ENCODE data around the gene MCEE.

MCEE gene

DNA sequence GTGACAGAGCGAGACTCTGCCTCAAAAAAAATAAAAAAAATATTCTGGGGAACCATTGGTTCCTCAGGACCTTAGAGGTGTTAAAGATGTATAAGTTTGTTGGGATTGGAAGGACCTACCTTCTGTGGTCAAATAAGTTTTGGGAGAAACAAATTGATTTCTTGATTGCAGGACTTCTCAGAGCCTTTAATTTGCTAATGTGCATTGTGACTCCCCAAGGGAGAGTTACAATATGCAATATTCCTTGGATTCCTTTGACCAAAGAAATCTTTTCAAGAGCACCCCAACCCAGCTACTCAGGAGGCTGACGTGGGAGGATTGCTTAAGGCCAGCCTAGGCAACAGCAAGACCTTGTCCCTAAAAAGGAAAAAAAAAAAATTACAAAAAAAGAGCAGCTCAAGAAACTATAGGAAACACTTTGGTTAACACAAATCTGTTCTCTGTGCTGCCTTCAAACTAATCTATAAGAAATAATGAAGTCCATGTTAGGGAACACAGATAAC lies 55.1 kb downstream of the MCEE start:
- DNase-seq = no peak

DNA sequence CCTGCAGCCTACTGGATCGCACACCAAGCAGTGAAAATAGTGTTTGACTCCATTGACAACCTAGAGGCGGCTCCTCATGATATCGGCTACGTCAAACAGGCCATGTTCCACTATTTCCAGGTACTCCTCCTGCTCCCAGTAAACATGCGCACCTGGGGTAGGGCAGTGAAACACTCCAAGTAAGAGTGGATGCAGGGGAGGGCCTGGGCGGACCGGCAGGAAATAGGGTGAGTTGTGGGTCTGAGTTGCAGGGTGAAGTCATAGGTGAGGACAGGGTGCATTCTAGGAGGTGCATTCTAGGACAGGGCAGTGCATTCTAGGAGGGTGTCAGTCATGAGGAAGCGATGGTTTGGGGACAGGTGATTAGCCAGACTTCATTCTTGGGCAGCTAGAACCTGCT lies 56.6 kb downstream of the MCEE start:
- no peak for DNase-seq

DNA sequence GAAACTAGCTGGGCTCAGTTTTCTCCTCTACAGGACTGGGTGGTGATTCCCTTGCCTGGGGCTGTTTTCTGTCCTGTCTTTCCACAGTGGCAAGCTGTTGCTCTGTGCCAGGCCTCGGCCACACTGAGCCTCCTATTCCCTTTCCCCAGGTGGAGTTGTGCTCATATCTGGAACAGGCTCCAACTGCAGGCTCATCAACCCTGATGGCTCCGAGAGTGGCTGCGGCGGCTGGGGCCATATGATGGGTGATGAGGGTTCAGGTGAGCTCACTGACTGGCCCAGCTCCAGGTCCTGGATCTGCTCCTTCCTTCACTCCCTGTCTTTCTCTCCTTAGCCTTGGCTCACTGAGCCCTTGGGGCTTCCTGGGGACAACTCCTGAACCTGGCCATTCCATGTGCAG lies 57.5 kb downstream of the MCEE start:
- DNase-seq = no peak

DNA sequence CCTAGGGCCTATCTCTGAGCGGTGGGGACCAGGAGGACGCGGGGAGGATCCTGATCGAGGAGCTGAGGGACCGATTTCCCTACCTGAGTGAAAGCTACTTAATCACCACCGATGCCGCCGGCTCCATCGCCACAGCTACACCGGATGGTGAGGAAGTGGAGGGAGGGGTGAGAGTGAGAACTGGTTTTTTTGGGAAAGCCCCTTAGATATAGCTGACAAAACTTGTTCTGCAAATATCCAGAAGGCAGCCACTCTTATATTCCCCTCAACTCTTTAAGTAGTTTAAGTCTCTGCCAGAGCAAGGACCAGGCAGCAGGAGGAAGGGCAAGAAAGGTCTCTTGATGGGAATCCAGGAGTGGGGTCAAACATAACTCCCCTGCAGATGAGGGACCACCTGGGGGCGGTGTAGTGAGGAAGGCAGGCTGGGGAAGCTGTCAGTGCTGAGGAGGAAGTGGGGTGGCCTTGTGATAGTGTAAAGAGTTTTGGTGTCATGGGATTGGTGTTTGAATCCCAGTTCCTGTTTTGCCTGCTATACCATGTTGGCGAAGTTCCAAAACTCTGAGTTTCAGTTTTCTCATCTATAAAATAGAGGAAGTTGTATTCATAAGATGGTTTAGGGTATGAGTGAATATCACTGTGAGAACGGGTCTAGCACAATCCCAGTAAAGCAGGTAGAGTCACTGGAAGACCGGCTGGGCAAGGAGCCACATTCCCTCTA lies 58.2 kb downstream of the MCEE start:
- peak; percentile 74 for DNase-seq

DNA sequence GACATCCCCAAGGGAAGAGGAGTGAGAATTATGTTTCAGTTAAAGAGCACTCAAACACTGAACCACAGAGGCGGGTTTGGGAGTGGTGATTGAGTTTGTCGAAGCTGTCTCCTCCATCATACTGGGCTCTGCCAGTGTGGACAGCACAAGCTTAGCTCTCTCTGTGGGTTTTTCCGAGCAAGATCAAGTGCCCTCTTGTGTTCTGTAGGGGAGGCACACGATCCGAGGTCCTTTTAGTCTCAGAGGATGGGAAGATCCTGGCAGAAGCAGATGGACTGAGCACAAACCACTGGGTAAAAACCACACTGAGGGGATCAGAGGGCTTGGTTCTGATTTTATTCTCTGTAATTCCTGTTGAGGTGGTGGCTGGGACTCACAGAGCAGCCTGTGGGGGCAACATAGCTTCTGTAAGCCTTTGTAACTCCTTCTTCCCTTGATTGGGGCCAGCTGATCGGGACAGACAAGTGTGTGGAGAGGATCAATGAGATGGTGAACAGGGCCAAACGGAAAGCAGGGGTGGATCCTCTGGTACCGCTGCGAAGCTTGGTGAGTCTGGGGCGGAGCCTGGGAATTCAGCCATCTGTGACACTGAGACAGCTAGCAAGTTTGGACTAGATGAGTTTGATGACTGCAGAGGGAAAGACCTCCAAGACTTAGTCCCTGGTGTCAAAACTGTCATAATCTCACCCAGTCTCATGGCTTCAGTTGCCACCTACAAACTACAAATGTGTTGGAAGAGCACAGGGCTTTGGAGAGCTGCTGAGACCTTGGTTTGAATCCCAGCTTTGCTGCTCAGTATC lies 59.5 kb downstream of the MCEE start:
- DNase-seq = peak; percentile 12

DNA sequence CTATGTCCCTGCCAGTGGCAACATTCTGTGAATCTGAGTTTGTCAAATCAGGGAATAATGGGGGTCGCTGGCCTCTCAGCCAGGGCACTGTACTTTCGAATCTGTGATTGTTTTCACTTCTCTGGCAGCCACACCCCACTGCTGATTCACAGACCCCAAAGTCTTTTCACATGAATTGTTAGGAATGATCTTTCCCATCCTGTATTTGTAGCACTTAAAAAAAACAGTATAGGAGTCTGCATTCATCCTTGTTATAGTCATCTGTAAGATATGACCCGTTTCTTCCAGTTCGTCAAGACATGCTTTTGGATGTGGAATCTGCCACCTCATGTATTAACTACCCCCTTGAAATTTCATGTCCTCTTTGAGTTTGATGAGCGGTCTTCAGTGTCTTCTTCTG lies 60.7 kb downstream of the MCEE start:
- DNase-seq = no peak

DNA sequence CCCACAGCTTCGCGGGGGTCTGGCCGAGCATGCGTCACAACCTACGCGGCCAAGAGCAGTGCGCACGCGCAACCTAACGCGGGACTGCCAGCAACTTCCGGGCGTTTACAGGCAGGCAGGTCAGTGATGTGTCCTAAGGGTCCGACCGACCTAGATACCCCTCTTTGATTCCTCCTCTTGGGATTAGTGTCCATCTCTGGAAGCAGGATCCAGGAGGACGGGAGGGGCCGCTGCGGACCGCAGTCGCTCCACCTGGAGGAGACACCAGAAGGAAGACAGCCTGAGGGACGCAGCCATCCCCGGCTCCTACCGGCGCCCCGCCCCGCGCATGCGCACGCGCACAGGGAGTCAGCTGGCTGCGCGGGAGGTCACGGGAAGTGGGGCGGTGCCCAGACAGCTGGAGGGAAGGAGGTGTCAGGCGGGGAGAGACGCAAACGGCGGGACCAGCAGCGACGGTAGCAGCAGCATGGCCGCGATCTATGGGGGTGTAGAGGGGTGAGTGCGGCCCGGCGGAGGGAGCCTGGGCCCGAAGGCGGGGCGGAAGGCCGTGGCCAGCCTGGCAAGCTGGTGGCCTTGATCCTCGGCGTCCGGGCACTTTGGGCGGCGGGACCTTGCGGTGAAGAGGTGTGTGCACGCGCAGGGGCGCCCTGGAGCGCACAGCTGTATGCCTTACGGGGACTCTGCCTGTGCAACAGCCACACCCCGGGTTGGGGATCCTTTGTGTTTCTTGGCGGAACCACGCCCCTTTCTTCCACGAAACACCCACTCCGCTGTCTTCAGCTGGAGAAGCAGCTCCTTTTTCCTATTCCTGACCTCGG lies 61.6 kb downstream of the MCEE start, which contains the start of gene NAGK:
Gene NAGK, plus strand, starts transcription at position 431 of the 818 bp plus-strand sequence. Its CDS starts 36 bp downstream, at position 467.
- peak; percentile 97 for DNase-seq

DNA sequence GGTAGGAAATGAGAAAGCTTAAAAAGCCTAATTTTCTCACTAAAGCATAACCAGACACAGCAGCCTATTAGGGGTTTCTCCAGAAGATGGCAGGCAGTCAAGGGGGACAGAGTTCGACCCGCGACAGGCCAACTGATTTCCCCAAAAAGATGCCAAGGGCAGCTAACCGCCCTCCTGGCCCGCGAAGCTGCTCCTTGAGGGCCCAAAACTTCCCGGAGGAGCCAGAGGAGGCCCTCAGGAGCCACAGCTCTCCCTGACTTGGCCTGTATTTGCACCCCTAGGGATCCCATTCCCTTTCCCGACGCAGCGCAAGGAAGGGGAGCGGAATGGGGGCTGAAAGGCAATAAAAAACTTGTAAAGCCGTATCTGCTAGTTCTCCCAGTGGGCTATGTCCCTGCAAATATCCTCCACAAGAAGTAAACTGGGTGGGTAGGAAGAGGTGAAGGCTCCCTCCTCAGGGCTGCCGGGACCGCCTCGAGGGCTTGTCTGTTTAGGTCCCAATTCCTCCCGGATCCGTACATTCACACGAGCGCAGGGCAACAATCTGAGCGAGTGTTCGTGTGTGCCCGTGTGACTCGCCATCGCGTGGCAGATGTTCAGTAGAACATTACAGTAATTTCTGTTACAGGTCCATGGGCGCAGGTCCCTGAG lies 62.3 kb downstream of the MCEE start:
- peak; percentile 24 for DNase-seq

DNA sequence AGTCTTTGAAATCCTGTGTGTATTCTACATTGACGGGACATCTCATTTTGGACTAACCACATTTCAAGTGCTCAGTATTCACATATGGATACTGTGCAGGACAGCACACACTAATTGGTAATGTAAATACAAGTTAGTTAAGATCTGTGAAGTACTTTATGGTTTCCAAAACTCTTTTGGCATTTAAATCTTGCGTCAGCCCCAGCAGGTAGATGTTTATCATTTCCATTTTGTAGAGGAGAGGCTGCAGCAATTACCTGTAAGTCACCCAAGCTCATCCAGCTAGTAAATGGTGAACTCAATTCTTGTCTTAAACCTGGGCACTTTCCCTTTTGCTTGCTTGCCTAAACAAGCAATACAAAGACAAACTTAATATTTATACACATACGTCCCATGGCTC lies 63.2 kb downstream of the MCEE start:
- DNase-seq = no peak

DNA sequence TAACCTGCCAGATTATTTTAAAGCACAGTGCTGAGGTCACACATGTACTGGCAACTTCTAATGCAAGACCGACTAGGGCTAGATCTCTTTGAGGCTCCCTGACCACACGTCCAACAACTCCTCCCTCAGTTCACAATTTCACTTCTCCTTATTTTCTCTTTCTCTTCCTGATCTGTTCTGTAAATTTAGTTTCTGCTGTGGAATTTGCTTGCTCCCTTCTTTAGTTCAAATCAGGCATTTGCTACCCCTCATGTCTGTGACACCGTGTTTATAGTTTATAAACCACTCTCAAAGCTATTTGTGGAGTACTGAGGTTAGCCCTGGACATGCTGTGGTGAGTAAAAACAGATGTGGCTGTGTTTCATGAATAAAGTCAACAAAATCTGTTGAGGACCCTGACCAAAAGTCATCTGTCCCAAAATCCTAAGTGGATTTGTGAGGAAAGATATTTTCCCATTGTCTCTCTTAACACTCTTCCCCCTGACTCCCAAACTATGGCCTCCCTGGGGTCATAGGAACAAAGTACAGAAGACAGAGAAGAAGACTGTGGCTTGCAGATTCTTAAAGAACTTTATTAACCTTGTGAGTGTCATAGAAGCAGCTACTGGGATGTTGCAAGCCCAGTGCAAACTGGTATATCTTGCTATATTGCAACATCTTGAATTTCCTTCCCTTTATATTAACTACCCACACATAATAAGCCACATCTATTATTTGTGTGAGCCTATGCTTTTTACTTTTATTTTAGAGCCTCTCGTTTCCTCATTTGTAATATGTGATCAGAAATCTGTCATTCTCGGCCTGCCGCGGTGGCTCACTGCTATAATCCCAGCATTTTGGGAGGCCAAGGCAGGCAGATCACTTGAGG lies 65.0 kb downstream of the MCEE start:
- peak; percentile 14 for DNase-seq

DNA sequence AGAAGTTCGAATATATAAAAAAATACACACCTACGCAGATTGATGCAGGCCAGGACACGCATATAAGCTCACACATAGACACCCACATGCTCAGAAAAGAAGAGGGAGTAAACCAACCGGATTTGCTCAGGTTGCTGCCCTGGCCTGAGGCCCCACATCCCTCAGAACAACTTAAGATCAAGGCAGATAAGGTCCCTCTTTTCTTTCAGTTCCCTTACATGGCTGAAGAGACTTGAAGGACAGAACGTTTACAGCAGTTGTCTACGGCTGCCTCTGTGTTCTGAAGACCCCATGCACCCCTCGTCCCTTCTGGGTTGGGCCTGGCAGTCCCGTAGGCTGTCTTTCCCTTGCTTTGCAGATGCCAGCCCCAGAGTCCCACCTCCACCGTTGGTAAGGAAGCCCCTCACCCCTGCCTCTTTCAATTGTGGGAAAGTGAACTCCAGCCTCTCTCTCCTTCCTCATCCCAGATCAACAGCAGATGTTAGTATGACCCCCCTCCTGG lies 65.9 kb downstream of the MCEE start:
- DNase-seq = no peak

DNA sequence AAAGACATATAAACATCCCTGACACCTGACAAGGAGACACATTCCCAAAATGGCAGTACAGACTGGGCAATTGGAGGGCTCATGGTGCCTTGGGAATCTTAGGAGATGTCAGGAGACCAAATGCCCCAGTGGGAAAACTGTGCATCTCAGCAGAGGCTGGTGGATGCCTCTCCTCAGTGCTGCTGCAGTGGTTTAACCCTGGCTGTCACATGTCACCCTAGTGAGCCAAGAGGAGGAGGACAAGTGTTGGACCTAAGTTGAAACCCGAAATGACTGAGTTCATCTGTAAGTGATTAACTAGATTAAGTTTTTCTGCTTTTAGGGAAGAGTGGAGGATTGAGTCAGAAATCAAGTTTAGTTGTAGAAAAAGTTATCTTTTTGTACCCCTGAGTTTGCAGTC lies 66.8 kb downstream of the MCEE start:
- no peak for DNase-seq

DNA sequence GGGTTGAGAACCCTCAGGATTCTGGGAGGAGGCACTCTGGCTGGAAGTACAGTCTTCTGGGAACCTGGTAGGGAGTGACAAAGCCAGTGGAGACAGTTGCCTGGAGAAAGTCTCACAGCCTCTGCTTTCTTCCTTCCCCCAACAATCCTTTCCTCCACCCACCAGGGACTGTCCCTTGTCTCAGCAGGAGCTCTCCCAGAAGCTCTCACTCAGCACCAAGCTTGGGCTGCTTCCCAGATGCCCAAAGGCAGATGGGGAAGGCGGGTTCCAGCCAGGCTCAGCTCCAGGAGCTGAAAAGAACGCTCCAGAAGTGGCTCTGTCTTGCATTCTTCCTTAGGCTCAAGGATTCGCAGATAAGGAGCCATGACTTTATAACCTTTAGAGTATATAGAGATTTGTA lies 69.2 kb downstream of the MCEE start:
- no peak for DNase-seq

DNA sequence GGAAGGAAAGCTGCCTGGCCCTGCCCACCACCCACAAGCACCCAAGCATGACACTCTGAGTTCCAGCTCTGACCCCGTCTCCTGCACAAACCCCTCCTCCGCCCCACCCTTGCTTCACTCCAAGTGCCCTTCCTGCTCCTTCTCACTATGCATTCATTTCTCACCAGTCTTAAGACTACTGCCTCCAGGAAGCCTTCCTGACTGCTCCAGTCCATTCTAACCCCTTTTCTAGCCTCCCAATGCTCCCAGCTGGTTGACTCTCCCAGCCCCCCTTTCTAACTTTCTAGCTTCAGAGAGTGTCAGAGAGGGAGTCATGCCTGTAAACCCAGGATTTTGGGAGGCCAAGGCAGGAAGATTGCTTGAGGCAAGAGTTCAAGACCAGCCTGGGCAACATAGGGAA lies 69.8 kb downstream of the MCEE start:
- no peak for DNase-seq
